HG03520 (cell line): ENCODE measurements around the gene PHYH.
"Not testable (repeated sequence)": the region's sequence is repeated elsewhere in the genome, so short reads cannot be mapped to it uniquely, and the experiment has no call there.

Experiments
- ATAC-seq: cut with Tn5 transposase; IDR thresholded peaks from one replicate; pipeline ENCODE4 v1.9.1; 2021; ENCODE audit warnings: mild to moderate bottlenecking, moderate library complexity; ENCODE audit not compliant: unreplicated experiment

PHYH gene

DNA sequence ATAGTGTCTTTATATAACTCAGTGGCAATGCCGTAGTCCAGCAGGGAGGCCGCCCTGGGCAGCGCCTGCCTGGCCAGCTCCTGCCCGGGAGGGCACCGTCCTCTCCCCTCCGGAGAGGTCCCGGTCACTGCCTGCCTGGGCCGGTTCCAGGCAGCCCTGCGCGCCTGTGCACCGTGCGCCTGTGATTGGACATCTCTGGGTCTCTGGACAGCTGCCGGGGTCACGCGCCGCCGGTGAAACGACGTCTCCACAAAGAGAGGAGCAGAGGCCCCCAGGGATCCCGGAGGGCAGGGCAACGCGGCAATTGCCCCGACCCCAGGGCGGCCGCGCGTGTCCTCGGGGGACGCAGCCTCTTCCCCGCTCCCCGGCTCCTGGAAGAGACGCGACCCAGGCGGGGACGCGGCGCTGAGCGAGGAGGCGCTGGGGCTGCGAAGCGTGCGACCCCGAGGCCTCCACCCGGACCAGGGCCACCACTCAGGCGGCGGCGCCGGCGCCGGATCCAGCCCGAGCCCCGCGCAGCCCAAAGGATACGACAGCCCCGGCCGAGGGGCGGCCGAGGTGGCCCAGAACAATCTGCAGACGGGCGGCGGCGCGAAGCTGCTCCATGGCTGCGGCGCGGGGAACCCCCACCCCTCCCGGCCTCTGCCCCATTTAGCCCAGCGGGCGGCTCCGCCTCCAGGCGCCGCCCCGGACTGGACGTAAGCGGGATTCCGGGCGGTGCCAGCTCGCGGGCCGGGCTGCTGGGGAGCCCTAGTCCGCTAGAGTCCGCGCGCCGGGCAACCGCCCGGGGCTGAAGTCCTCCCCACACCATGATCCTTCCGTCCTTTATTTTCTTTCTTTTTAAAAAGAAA, at the start of gene PHYH:
PHYH (minus strand) TSS at position 628 of the 851 bp plus-strand sequence; CDS start at position 606, 22 bp downstream.
- peak; percentile 50 for ATAC-seq

DNA sequence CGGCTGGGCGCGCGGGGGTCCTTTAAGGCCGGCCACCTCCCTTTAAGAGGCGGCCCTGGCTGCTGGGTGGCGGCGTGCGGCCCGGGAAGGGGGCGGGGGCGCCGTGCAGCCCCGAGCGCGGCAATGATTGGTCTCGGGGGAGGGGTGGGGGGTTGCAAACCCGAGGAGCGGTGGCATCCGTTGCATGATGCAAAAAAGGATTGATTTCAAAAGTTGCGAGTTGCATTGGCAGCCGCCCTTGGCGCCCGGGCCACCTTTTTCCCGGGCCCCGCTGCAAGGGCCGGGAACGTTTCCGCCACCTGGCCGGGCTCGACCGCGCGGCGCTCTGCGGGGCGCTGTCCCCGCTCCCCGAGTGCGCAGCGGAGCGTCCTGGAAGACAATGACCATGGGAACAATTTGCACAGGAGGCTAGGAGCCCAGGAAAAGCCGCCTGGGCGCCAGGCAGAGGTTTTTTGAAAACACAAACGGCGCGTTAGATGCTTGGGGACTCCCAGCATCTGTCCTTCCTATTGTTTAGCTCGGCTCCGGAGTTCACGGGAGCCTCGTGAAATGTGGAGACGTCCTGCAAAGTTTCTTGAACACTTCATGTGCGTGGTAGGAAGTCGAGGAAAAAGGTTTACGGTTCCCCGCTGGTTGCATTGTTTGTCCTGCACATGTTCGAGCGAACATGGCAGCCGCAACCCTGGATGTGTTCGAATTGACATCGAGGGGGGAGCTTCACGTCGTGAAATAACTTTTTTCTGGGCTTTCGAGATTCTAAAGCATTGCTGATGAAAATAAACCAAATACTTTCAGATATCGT, 48.6 kb upstream of the PHYH start, which contains the start of gene SEPHS1:
SEPHS1 (minus strand) TSS at position 78 of the 802 bp plus-strand sequence. CDS start 3,343 bp downstream, outside the sequence.
- peak; percentile 60 for ATAC-seq

DNA sequence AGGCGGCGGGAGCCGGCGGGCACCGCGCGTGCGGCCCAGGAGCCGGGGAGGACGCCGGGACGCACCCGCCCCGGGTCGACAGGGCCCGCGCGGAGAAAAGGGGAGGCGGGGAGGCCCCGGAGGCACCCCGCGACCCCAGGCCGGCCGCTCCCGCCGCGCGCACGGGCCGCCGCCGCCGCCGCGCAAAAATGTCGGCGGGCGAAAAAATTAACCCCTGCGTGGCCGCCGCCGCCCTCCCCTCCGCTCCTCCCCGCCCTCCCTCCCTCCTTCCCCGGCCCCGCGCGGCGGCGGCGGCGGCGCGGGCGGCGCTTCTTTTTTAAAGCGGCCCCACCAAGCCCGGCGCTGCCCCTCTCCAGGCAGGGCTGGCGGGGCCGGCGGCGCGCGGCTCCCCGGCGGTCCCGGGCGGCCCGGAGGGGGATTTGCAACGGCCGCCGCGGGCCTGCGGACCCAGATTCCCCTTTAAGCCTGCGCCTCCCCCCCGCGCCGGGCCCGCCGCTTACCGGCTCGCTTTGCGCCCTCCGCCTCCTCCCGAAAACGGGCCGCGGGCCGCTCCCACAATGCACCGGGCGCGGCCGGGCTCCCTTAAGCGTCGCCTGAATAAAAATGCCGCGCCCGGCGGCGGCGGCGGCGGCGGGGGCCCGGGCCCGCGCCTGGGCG, 47.8 kb upstream of the PHYH start:
- ATAC-seq = peak; percentile 35

DNA sequence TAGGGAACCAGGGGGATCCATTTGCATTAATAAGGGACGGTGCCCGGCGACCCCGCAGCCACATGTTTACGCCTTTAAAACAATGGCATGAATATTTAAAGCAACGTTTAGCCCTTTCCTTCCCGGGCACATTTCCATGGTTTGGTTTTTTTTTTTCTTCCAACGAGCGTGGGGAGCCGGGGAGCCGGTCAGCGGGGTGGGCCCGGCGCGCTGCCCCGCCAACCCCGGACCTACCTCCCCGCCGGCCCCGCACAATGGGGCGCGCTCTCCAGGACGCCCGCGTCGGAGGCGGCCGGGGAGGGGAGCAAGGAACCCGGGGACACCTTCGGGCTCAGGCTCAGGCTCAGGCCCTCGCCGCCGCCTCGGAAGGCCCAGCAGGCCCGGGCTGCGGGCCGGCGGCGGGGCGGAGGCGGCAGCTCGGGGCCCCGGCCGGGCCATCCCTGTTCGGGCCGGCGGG, 47.2 kb upstream of the PHYH start:
- ATAC-seq = peak; percentile 15

DNA sequence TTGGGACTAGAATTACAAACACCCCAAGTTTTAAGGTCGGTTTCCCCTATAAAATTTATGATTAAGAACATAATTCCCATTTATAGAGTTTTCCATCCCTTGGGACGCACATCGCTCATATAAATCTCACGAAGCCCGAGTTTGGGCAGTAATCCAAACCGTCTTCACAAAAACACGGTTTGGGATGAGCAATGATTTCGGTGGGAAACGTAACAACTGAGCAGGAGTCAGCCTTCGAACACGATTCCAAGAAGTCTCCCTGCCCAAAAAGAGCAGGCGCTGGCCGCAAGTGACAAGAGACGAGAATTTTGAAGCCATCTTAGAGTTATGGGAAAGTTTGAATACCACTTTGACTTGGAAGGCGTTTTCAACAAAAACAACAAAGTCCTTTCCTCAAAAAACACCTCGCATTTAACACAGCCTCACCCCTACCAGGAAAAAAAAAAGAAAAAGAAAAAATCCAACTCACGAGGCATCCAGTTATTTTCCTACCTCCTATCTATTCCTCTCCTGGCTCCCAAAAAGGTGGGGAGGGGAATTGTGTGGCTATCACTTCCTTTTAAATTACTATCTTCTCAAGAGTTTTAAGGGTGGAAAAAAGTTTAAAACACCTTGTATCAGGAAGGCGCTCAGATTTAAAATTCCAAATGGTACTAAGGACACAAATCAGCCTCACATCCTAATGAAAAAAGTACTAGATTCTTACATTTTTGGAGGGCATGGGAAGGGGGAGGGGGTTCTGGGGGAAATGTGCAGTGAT, 46.6 kb upstream of the PHYH start:
- no peak for ATAC-seq

DNA sequence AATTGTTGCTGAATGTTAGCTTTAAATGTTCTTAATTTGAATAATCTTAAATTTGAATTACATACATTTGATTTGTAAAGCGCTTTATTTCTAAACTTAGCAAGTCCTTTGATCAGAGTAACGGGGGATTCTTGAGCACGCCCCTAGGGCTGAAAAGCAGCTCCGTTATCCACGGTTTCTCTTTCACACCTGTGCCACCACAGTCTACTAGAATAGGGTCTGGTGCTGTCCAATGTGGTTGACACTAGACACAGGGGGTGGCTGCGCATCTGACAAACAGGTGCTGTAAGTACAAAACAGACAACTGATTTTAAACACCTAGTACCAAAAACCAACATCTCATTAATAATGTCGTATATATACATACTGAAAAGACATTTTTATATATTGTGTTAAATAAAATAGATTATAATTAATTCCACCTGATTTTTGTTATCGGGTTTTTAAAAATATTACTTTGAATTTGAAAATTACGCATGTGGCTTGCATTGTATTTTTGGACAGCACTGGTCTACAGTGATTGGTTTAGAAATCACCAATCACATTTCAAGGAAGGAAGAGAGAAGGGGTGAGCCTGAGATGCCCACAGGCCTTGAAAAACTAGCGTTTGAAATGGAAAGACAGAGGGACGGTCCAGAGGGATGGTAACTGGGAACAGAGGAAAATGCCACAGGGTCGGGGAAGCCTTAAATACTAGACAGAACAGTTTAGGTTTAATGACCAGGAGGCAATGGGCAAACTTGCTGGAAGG, 40.9 kb upstream of the PHYH start:
- ATAC-seq = peak; percentile 83

DNA sequence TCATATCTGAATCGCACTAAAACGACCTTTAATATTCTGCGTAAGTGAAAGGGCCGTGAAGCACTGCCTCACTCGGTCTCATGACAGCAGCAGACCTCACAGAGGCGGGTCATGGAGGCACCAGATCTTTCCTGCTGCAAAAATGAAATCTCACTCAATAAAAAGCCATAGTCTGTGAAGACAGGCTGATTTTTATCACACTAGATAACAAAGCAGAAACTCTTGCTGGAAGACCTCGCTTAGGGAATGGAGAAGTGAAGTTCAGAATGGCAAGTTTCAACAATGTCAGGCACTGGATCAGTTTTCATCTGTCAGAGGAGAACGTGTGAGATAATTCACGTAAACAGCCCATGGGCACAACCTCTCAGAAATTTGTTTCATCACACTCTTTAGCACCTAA, 40.2 kb upstream of the PHYH start:
- ATAC-seq = no peak

DNA sequence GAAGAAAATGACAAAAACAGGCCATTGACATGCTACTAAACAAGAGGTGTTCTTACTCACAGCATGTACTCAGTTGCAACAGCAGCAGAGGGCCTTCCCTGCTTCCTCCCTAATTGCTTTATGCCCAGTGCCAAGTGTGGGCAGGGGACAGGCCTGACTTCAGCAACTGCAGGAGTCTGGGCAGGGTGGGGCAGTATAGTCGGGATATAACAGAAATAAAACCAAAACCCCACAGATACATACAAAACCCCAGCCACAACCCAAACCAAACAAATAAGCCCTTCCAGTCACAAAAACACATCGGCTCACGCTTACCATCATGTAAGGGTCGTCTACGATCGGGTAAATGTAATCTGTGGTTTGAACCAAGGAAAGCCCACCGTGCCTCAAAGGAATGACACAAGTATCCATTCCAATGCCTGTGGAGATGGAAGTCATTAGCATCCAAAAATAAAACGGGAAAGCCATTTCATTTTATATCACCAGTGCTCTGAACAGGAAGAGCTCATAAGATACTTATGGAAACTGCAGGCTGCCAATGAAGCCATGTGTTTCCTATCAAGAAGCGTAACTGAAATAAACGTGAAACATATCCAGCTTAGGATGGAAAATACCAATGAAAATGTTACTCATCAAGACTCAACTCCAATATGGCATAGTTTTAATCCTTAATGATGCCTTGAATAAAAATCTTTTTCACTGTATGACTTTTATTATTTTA, 38.7 kb upstream of the PHYH start:
- ATAC-seq = no peak

DNA sequence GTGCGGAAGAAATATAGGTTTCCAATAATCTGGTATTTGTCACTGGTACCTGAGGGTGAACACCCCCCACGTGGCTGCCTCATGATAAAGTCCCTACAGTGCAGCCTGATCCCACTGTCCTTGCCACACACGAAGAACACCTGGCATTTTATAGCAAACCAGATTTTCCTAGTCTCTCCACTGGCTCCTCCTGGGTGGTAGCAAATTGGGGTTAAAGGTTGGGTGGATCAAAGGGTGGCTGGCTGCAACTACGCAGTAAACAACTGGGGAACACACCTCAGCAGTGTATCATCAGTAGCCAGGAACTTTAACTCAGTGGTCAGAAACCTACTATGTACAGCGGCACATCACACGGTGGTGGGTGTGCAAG, 37.9 kb upstream of the PHYH start:
- ATAC-seq = no peak

DNA sequence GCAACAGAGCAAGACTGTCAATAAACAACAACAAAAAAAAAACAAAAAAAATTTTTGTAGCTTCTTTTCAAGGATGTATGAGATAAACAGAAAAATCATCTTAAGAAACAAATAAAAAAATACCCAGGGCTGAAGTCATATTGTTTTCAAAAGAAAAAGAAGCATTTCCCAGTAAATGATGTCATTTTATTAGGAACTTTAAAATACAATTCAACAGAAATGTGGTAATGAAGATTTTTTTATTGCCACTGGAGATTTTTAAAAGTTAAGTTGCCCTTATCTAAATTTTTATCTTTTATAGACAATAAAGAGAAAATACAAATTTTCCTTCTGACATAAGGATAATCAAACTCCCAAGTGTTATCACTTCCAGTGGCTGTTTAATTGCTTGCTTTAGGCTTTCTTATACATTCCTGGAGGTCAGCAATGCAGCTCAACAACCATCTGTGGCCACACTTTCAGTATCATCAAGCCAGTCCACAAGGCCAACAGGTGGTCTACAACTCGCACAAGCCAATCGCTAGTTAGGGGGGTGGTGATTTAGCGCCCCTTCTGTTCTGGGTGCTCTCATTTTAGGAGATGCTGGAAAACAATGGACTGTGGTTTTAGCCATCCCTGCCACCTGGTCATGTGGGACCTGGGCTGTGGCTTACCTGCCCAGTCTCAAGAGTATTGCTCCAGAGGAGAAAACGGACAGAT, 37.4 kb upstream of the PHYH start:
- no peak for ATAC-seq

DNA sequence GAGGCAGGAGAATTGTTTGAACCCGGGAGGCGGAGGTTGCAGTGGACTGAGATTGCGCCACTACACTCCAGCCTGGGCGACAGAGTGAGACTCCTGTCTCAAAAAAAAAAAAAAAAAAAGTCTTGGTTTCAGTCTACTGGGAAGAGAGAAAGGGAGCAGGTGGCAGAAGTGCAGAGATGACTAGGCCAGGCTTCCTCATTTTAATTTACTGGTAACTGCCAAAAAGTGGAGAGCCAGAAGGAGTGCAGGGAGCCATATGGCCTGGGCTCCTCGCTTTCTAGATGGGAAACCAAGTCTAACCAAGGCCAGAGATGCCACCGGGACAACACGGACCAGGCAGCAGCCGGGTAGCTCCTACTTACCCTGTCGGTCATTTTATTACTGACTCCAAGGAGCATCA, 36.0 kb upstream of the PHYH start:
- no peak for ATAC-seq

DNA sequence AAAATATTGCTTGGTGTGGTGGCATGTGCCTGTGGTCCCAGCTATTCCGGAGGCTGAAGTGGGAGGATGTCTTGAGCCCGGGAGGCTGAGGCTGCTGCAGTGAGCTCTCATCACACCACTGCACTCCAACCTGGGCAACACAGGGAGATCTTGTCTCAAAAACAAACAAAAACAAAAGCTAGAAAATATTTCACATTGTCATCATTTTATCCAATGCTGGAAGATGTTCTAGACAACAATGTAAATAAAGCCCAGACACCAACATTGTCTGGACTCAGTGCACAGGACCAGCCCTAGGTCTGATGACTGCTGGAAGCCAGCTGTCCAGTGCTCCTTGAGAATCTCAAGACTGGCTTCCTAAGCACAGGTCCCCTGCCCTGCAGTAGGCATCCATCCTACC, 34.7 kb upstream of the PHYH start:
- no peak for ATAC-seq

DNA sequence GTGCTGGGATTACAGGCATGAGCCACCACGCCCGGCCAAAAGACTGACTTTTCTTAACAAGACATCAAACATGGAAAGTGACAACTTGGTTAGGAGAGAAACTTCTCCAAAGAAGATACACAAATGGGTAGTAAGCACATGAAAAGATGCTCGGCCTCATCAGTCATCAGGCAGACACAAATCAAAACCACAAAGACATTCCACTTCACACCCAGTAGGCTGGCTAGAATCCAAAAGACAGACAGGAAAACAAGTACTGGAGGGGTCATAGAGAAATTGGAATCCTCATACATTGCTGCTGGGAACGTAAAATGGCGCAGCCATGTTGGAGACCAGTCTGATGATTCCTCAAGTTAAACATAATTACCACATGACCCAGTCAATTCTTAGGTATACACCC, 31.8 kb upstream of the PHYH start:
- no peak for ATAC-seq

DNA sequence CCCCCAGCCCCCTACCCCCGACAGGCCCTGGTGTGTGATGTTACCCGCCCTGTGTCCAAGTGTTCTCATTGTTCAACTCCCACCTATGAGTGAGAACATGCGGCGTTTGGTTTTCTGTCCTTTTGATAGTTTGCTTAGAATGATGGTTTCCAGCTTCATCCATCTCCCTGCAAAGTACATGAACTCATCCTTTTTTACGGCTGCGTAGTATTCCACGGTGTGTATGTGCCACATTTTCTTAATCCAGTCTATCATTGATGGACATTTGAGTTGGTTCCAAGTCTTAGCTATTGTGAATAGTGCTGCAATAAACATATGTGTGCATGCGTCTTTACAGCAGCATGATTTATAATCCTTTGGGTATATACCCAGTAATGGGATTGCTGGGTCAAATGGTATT, 31.1 kb upstream of the PHYH start:
- ATAC-seq = not testable (repeated sequence)

DNA sequence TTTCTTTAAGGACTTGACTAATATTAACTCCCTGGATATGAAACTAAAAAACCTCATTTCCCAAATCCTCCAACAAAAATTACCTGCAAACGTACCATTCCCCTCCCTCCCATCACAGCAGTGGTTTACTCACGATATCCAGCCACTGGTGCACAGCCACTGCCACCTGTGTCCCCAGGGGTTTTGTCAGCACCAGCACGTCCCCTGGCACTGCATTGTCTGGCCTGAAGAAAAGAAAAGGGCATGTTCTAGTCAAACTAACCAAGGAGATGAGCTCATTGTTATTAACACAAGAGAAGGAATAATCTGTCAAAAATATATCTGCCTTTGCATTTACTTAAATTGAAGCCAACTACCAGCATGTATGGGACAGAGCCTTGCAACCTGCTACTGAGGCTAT, 29.7 kb upstream of the PHYH start:
- ATAC-seq = no peak

DNA sequence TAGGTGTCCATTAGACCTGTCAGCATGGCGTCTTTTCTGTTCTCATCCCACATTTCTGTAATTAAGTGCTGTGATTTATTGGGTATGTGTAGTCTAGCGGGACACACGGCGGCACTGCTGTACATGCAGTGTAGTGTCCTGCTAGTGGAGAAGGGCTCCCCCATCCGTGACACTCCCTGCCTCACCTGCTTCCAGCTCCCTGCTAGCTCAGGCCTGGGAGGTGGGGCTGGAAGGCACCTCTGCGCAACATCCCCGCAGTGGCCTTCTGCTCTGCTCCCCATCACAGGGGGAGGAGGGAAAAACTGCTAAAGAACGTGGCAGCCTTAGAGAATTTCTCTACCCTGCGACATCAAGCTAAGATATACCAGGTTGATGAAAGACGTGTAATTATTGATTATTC, 28.7 kb upstream of the PHYH start:
- no peak for ATAC-seq

DNA sequence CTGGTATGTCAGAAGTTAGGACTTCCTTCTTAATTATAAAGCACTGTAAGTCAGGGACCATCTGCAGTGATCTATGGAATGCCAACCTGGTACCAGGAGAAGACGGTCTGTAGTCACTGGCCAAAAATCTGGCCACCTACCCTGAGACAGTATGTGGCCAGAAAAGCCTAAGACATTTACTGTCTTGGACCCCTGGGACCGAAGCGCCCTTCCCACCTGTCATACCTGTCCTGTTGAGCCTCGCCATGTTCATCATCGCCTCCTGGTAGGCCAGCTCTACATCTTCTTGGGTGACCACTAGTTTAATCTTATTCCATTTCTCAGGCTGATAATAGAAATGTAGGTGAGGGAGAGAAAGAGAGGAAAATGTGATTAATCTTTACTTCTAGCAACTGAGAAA, 28.3 kb upstream of the PHYH start:
- no peak for ATAC-seq

DNA sequence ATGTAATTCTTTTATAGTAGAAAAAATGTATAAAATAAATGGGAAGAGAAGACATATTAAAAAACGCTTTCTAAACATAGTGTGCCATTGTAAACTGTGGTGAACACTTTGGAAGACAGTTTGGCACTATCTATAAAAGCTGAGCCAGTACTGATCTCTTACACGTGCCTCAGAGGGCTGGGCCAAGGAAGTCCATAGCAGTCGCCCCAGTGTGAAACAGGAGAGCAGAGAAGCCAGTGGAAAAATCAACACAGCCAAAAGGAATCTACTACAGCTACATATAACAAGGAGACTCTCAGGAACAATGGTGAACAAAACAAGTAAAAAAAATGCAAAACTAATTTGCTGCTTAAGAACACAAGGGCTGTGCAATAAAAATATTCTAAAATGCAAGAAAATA, 27.7 kb upstream of the PHYH start:
- no peak for ATAC-seq
